ENCODE results near the gene BRSK2.

- TF ChIP-seq ZNF274 (IDR thresholded peaks at IDR 0.05; ENCODE audit: low read depth, low read length) (no peak), SUZ12 (IDR thresholded peaks at IDR 0.05; ENCODE audit: extremely low read depth, insufficient read depth, insufficient read length) (no peak)
Observed at GRCh38 chr11:1482581-1483444, 93.1 kb downstream of the BRSK2 start.
